CD4-positive, alpha-beta T cell treated with Interleukin-12 subunit alpha and Interleukin-12 subunit beta, for 1 hour (primary cell): ENCODE results near the gene CALML4.
A peak's percentile ranks its signal among the peaks of the same experiment; 100 is the strongest.
"Not testable (repeated sequence)": the region's sequence is repeated elsewhere in the genome, so short reads cannot be mapped to it uniquely, and the experiment has no call there.

ENCODE experiments used
- DNase-seq: peaks from one replicate; pipeline ENCODE4 v3.0.0-alpha.2; 2020

CALML4 gene

DNA sequence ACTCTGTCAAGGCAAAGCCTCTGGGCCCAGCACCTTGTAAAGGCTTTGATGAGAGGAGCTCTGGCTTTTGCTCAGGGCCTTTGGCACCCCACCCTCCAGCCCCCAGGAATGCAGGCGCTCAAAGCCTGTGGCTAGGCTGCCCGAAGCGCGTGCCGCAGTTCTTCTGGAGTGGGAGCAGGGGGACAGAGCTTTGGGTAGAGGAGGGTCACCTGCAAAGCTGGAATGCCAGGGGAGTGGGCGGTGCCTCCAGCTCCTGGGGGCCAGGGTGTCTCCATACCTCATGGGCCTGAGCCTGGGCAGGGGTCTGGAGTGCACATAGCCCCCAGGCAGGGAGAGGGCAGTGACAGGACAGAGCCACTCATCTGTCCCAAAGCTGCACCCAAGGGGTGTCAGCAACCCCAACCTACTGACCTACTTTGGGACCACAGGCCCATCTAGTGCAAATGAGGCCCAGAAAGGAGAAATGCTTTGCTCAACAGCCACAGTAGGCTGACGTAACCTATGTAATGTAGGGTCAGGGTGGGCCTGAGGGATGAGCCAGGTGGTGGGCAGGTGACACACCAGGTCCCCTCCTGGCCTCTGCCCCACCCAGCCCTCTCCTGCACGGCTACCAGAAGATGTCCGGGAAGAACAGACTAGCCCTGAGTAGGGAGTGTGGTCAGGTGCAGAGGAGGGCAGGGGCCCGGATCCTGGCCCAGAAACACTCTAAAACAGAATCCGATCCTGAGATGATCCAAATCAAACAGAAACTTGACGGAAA is 2.2 kb upstream of the CALML4 start:
- DNase-seq: no peak

DNA sequence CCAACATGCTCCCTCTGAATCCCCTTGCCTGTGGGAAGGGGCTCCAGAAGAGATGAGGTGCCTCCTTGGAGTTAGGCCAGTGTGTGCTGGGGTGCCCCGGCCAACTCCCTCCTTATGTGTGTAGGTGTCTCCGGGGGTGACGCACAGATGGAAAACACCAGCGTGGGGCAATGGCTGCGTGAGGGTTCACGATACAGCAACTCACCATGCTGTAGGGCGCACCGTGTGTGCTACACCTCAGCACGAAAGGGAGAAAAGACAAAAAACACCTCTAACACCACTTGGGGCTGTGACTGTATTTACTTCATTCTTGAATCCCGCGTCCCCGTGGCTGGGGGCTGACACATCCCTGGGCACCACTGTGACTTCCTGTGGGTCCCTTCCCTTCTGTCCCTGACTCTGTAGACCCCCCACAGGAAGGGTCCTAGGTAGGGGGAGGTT is 1.6 kb upstream of the CALML4 start:
- DNase-seq: no peak

DNA sequence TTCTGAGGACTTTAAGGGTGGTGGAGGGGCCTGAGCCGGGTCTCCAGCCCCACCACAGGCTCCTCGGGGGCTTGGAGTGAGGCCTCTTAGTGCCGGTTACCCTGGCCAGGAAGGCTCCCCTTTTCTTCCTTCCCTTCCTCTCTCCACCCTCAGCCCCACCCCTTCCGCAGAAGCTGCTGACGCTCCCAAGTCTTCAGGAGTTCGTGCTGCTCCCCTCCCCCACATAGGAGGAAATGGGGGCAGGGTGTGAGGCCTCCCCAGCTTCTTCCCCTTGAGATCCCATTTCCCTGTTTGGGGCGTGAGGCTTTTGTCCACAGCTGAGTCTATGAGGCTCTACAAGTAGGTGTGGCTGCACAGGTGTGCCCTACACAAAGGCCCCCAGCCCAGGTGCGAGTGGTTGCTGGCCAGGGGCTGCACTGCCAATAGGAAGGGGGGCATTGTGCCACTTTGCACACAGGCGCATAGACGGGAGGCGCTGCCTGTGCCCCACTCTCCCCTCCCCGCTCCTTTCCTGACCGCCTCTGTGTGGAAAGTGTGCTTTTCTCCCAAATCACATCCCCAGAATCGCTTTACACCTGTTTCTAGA is 915 bp upstream of the CALML4 start:
- peak; percentile 9 for DNase-seq

DNA sequence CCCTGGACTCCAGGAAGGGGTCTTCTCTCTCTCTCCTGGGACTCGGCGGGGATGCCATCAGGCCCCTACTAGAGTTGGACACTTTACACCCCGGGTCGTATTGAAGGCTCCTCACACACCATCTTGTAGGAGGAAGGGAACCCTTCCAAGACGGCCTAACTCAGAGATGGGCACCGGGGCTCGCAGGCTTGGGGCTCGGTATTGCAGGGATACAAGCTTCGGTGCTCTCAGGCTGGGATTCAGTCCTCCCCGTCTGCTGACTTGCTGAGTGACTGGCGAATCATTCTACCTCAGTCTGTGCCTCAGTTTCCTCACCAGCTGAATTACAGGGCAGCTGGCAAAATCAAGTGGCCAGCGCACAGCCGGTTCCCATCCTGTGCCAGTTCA is 419 bp upstream of the CALML4 start:
- no peak for DNase-seq

DNA sequence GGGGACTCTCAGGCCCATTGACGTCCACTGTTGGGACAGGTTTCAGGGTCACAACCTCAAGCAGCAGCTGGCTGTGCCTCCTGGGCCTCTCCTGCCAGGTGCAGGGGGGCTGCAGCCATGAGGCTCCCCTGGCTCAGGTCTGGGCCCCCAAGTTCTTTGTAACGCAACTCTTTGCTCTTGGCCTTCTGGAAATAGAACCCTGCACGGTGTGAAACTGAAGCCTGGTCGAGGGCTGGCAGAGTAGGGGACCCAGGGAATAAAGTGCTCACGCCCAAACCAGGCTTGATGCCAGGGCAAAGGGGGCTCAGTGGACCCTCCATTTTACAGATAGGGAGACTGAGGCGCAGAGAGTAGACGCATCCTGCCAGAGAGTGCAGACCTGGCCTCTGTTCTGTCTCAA is 771 bp downstream of the CALML4 start:
- no peak for DNase-seq

DNA sequence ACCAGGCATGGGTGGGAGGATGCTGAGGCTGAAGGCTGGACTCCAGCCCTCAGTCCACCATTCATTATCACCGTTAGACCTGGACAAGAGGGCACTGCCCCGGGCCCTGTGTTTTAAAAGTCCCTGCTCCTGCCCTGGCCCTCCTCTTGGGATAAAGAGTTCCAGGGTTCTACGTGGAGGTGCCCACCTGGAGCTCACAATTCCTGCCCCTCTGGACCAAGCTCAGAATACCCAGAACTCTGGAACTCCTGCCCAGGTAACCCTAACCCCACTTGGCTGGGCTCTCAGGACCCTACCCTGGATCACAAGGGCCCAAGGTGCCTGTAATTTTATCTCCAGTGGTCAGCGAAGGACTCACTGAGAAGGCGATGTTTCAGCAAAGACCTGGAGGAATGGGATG is 1.2 kb downstream of the CALML4 start:
- no peak for DNase-seq

DNA sequence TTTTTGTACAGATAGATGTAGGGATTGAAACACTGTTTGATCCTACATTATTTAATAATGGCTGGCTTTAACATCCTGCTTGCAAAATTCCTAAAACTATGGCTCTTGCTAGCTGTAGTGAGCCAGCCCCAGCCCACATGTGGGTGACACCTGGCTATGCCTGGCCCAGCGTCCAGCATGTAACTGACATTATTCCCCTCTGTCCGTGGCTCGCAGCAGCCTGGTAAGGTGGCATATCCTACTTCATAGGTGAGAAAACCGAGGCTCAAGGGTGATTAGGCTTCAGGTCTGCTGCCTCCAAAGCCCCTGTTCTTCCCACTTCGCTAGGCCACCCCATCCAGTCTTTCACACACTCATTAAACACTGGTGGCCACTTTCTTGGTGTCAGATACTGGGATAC is 1.6 kb downstream of the CALML4 start:
- DNase-seq: no peak

DNA sequence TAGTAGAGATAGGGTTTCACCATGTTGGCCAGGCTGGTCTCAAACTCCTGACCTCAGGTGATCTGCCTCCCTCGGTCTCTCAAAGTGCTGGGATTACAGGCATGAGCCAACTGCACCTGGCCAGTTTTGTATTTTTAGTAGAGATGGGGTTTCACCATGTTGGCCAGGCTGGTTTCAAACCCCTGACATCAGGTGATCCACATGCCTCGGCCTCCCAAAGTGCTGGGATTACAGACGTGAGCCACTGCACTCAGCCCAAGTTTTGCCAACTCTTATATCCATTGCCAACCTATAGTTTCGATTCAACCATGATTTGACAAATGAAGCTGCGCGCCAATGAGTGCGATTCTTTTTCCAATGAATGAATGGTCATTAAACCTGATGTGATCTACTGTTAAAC is 2.1 kb downstream of the CALML4 start:
- not testable (repeated sequence) for DNase-seq

DNA sequence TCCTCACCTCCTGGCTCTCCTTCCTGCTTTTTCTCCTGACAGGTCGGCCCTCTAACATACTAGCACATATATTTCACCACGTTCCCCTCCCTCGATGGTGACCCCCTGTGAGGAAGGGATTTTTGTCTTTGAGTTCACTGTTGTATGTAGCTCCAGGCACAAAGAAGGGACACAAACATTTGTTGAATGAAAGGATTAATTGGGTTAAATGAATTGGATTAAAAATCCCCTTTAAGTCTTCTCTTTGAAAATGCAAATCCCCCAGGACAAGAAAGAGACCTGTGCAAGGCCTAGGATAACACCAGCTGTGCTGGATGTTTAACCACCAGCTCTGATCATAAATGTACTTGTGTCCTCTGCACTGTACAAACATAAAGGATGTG is 3.3 kb downstream of the CALML4 start:
- no peak for DNase-seq

DNA sequence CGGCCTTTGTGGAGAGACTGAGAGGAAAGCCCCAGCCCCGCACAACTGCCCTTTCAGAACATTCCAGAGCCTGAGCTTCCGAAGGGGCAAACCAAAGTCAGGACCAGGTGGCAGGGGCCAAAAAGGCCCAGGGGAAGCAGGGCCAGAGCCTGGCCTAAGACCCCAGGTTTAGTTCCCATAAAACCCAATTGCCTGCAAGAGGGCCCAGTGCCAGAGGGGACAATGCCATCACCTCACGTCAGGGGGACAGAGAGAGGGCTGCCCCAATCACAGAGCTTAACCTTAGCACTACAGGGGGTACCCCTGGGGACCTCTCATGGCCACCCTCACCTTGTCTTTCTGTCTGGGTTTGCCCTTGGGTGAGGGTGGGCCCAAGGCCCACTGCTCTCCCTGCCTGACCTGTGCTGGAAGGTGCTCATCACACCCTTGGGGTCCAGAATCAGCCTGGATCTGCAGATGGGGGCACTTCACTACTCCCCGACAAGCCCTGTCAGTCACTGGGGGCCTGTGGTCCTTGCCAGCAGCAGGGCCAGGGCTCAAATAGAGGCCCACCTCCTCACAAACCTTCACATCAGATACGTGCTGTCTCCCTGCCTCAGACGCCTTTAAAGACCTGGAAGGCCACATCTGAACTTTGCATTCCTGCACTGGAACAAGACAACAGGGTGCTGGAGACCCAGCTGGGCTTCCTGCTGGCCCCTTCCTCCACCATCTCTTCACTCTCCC is 3.8 kb downstream of the CALML4 start:
- DNase-seq: no peak

DNA sequence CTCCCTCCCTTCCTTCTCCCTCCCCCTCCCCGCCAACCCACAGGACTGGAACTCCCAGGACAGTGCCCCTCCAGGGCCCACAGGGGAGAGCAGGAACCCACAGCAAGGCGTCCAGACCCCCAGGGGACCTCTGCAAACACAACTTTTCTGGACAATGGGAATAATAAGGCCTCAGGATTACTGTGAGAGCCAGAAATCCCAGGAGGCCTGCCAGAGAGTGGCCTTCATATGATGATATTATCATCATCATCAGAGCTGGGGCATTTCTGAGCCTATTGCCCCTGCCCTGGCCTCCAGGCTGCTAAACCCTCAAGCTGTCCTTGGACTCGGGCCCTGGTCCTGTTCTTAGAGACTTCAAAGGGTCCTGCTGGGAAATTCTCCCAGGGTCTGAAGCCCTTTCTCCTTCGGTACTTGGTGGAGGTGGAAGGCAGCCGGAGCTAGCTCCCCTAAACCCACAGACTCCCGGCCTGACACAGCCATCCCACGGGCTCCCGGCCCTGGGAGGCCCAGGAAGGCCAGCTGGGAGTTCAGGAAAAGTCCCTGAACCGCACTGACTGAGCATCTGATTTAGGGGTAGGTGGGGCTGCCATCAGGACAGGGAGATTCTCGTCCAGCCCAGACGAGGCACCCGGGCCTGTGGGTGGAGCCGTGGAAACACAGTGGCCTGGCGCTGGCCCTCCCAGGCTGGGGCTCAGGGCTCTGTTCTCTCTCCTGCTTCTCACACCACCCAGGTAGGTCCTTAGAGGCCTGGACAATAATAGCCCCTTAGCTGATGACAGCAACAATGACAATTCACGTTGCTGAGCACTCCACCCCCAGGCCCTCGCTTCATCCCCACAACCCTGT is 4.9 kb downstream of the CALML4 start:
- no peak for DNase-seq

DNA sequence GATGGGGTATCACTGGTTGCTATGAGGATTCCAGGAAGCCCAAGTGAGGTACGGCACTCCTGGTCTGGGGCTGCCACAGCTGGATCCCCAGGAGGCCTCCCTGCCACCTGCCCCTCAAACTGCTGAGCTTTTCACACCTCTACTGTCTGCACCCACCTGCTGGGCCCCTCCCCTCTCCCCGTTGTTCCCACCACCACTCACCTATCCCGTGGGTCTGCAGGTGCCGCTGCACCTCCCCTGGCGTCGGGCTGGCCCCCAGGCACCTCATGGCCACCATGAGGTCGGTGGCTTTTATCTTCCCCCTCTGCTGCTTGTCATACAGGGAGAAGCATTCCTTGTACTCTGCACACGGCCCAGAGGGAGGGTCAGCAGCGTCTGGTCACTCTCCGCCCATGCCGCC is 5.8 kb downstream of the CALML4 start:
- no peak for DNase-seq

DNA sequence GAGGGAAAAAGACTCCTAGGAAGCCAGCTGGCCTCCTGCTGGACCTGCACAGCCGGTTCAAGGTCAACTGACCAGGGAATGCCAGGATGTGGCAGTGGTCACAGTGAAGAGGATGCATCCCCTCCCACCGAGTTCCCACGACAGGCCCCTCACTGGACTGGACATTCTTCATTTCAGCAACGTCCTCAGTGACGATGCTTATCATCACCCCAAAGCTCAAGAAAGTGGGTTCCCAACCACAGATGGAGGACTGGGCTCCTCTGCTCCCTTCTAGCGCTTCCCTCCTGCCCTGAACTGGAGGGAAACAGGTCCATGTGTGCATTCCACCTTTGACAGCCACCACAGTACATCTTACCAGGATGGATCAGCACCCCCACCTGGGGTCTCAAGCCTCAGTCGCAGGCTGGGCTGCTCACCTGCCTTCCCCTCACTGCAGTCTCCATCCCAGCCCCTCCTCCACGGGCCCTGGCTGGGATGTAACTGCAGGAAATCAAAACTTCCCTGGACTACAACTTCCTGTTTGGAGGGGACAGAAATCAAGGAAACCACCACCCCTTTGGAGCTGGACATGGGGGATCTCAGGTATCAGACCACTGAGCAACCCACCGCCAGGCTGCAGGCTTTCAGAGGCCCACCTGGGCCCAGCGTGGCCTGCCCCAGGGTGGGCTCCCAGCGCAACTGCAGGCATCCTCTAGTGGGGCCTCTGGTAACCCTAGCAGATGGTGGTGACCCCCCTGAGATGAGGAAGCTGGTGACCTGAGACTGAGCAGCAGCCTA is 7.3 kb downstream of the CALML4 start:
- DNase-seq: no peak

DNA sequence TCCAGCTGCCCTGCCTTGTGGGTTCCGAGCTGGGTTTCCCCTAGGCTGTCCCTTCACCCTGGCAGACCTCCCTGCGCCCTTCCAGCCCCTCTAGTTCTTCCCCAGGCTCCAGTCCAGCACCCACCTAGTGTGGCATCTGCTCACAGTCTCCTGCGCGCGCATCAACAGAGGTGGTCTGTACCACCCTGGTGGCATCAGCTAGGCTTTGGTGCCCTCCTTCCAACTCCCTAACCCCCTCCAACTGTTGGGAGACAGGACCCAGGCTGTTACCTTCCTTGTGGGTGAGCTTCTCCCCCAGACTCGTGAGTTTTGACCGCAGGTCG is 8.0 kb downstream of the CALML4 start:
- no peak for DNase-seq

DNA sequence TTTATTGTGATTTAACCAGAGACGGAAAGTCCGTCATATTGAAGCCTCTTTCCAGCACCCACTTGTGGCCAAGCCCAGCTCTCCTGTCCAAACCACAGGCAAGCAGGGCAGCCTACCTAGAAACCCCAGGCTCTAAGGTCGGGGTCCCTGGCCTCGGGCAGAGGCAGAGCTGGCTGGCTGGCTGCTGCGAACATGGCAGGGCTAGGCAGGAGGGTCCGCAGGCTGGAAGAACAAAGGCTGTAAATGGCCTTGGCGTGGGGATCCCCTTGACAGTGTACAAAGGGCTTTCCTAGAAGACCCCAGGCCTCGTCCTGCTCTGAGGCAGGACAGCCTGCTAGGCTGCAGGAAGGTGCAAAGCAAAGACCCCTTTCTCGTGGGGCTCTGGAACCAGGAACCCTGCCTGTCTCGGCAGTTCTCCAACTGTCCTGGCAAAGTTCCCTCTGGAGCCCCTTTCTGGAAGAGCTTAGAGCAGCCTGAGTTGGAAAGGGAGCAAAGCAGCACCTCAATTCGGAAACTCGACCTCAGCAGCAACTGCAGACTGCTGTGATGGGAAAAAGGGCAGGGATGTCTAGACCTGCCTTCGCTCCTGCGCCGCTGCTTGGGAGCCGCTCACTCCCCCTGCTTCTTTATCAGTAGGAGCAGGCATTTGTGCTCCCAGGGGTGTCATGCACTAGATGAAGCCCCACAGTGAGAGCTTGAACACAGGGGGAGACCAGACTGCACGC is 8.5 kb downstream of the CALML4 start:
- no peak for DNase-seq

DNA sequence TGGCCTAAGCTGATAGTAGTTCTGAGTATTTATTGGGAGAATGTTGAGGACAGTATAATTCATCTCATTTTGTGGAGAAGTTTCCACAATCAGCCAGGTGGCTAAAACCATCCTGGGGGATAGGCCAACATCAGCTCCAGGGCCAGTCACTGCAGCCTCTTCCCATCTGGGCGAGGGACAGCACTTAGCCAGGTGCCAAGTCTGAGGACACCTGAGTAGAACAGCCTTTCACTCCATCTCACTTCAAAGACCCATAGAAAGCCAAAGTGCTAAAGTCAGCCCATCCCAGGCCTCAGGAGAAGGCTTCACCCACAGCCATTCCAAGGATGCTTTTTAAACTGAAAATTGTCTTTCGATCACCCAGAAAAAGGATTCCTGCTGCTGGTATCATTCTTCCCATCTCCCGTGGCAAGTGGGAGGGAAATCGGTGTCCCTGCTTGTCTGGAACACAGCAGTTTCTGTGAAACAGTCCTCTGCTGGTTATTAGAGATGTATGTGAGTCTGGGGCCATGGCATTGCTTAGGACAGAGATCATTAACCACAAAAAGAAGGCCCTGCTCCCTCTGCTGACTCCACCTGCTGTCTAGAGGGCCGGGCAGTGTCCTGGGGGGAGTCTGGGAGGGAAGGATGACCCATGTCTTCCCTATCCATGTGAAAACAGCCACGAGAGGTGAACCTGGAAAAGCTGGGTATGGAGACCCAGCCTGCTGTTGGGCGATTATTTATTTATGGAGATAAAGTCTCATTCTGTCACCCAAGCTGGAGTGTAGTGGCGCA is 9.6 kb downstream of the CALML4 start:
- no peak for DNase-seq

DNA sequence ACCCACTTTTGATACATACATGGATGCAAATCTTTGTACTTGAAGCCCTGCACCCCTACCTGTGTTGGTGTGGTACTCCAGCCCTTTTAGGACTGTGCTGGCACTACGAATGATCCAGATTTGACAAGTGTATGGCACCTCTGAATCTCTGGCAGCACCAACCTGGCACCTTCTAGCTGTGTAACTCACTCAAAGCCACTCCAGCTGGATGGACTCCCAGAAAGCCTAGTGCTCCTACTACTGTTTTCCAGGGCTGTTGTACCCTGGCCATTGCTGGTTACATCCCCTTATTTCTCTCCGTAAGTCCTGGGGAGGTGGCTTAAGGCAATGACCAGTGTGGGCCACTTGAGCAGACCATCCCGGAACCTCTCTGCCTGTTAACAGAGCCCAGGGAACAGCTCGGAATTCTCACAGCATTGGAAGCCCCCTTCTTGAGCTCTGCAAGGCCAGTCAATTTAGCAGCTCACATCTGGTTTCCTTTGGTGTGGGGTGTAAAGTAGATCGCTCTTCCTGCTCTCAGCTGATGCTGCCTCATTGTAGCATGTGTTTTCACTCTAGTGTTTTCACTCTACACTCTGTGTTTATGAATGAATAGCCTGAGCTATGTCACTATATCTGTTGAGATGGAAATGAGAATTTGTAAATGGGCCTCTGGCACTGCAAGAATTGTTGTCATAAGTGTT is 12.2 kb downstream of the CALML4 start:
- no peak for DNase-seq

DNA sequence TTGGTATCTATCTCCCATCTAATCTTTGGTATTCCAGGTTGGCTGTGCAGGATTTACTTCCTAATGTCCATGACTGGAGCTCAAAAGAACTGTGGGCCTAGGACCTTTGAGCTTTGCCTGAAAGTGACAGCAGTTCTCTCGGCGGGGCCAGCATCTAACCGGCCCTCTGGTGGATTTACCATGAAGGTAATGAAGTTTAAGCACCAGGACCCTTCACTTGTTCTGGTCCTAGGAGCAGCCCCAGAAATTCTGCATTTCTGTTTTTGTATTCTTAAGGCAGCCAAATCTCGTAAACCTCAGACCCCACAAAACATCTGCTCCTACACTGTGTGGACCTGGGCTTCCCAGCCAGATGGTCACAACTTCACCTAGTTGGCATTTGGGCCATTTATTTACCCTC is 13.0 kb downstream of the CALML4 start:
- no peak for DNase-seq

DNA sequence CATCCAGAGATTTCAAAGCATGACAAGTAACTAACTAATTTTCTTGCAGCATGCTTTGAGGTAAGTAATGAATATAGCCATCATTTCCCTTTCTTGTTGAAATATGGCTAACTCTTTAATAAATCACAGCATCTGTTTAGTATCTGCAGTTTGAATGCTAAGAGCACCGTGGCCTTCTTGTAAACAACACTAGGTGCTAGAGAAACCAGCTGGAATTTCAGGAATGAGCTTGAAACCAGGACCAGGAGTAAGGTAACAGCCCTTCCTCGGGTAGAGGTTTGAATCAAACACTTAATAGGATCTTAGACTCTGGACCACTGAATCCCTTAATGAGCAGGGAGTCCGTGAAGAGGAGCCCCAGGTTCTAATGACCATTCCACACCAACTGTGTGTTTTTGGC is 13.6 kb downstream of the CALML4 start:
- no peak for DNase-seq

DNA sequence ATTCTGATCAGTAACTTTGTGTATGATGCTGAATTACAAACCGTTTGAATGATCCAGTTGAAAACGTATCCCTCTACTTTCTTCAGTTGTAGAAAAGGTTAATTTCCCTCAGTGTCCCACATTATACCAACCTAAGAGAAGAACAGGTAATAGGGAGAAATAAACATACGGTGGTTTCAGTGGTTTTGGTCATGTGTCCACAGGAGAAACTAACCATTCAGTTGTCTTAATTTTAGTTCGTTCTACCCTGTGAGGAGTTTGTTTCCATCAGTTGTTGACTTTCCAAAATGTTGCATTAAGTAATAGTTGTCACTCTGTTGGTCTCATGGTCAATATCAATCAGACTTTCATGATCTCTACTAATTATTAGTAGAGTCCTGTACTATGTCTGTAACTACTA is 15.1 kb downstream of the CALML4 start:
- DNase-seq: no peak

DNA sequence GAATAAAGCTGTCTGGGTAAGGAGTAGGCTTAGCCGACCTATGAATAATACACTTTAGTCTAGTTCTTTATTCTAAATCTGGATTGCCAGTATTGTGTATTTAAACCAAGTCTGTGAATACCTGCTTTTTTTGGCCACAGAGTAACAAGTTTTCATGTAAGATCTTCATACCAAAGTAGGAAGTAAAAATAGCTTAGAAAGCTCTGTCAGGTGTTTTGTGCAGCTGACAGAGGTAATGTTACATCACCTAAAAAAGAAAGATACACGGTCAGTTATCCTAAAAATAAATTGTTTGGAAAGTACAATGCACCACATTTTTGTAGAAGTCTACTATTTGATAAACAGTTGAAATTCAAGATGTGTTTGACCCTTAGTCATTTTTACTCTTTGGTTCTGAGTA is 16.5 kb downstream of the CALML4 start:
- no peak for DNase-seq
